GM18502 (cell line): ENCODE measurements around the gene CCT6B.
A peak's percentile ranks its signal among the peaks of the same experiment; 100 is the strongest.
"Not testable (repeated sequence)": the region's sequence is repeated elsewhere in the genome, so short reads cannot be mapped to it uniquely, and the experiment has no call there.

Experiments used
- ATAC-seq: cut with Tn5 transposase; IDR thresholded peaks from one replicate; pipeline ENCODE4 v1.9.1; 2021; ENCODE audit warnings: mild to moderate bottlenecking; ENCODE audit not compliant: unreplicated experiment, poor library complexity

The CCT6B gene

DNA sequence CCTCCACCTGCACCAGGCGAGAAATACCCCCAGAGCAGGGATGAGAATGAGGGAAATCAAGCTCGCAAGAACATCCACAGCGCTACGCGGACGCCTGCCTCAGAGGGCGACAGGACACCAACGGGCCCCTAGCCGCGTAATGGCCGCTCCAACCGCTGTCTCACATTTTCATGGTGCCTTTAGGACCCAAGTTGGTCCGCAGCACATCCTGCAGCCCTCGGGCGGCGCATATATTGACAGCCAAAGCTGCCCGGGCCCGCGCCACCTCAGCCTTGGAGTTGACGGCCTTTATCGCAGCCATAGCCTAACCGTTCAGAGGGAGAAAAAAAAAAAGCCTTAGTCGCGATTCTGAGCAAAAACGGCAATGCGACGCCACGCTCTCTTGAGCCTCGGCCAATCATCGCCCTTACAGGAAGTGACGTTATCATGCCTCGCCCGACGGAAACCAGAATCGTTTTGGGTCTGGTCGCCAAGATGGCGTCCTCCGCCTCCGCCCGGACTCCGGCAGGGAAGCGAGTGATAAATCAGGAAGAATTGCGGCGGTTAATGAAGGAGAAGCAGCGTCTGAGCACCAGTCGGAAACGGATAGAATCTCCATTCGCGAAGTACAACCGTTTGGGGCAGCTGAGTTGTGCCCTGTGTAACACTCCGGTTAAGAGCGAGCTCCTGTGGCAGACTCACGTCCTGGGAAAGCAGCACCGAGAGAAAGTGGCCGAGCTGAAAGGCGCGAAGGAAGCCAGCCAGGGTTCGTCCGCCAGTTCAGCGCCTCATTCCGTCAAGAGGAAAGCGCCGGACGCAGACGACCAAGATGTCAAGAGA, at the start of gene CCT6B, which contains the start of gene ZNF830:
CCT6B (minus strand) TSS at position 368 of the 819 bp plus-strand sequence; CDS start at position 301, 67 bp downstream.
ZNF830 (plus strand) TSS at position 448 of the 819 bp plus-strand sequence; CDS start at position 475, 27 bp downstream.
- peak; percentile 85 for ATAC-seq

GRCh38 chr17:35010093-35010492, 48.8 kb upstream of the CCT6B start:
- no peak for ATAC-seq

GRCh38 chr17:35006961-35007360, 45.7 kb upstream of the CCT6B start:
- ATAC-seq, result no peak

- no peak for ATAC-seq
Measured at GRCh38 chr17:35006345-35006744, 45.1 kb upstream of the CCT6B start.

- ATAC-seq, result no peak
Measured at GRCh38 chr17:35003778-35004177, 42.5 kb upstream of the CCT6B start.

GRCh38 chr17:35002876-35003551, 41.8 kb upstream of the CCT6B start:
- no peak for ATAC-seq

- ATAC-seq, result no peak
Measured at GRCh38 chr17:35001549-35001948, 40.3 kb upstream of the CCT6B start.

DNA sequence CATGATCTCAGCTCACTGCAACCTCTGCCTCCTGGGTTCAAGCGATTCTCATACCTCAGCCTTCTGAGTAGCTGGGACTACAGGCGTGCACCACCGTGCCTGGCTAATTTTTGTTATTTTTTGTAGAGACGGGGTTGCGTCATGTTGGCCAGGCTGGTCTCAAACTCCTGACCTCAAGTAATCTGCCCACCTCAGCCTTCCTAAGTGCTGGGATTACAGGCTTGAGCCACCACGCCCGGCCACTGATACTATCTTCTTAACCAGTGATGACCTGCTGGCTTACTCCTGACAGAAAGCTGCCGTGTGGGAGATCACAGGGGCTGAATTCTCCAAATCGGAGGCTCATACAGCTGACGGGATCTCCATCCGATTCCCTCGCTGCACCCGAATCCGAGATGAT, 39.7 kb upstream of the CCT6B start:
- not testable (repeated sequence) for ATAC-seq

DNA sequence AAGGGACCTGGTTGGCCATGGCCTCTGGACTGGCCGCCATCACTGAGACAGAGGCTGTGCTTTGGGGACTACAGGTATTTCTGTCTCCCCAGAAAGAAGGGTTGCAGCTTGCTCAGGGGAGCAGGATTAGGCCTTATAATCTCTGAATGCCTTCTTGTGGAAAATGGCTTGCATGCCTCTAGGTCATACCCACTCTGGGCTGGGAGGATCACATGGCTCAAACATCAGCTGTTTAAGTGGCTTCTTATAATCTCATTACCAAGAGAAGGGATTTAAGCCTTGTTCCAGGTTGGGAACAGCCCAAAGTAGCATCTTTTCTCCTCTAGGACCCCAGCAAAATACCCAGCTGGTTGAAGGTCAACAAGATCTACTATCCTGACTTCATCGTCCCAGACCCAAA, 38.2 kb upstream of the CCT6B start:
- ATAC-seq, result no peak

- peak; percentile 55 for ATAC-seq
Measured at GRCh38 chr17:34998205-34998604, 36.9 kb upstream of the CCT6B start.

DNA sequence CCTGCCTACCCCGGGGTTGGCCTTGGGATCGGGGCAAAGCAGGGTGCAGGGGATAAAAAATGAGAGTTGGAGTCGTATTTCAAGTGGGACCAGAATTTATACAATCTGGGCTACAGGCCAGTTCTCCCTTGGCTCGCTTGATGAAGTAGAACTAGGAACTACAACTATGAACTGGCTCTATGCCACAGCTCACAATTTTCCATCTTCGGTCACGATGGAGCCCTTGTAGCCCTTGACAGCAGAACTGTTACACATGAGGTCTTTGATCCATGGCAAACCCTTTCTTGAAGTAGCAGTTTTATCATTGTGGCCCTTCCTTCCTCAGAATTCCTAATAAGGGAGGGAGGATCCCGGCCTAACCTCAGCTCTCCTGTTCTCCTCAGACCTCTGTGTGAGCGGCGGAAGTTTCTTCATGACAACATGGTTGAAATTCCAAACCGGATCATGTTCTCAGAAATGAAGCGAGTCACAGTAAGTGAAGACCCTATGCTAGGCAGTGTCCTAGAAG, 36.1 kb upstream of the CCT6B start:
- no peak for ATAC-seq

- no peak for ATAC-seq
Measured at GRCh38 chr17:34996422-34997285, 35.4 kb upstream of the CCT6B start.

DNA sequence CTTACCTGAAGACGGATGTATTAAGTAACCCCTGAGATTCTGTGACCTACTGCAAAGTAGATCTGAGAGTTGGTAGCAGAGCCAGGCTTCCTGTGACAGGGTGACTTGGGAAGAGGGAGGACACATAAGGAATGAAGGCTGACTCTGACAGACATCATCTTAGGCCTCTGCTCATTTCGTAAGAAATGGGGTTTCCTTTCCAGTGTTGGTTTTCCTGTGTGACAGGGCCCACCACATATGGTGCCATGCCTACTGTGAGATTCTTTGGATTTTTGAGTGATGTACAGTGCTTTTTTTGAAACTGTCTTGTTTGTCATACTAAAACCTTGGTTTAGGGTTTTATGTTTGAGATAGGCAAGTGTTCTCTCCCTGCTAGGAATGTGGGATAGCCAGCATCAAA, 31.8 kb upstream of the CCT6B start:
- ATAC-seq, result no peak

- ATAC-seq, result no peak
Measured at GRCh38 chr17:34991606-34992005, 30.3 kb upstream of the CCT6B start.

- ATAC-seq, result no peak
Measured at GRCh38 chr17:34990921-34991365, 29.7 kb upstream of the CCT6B start.

GRCh38 chr17:34989473-34989872, 28.2 kb upstream of the CCT6B start:
- no peak for ATAC-seq

GRCh38 chr17:34988644-34989043, 27.4 kb upstream of the CCT6B start:
- ATAC-seq, result no peak

- ATAC-seq, result no peak
Measured at GRCh38 chr17:34987232-34987631, 26.0 kb upstream of the CCT6B start.

GRCh38 chr17:34981538-34982241, 20.4 kb upstream of the CCT6B start:
- ATAC-seq, result no peak
